ENCODE results near the gene TBC1D1.
A peak's percentile ranks its signal among the peaks of the same experiment; 100 is the strongest.

The TBC1D1 gene

GRCh38 chr4:37876156-37876555 is 14.7 kb upstream of the TBC1D1 start:
- peak; percentile 33 for FAIRE-seq
- no peak for DNase-seq (ENCODE audit: insufficient read length, low spot score)
- no peak for TF ChIP-seq POLR2A (IDR thresholded peaks at IDR 0.05; ENCODE audit: low read depth, low read length)

- no peak for FAIRE-seq
Measured at GRCh38 chr4:37879365-37879764, 11.5 kb upstream of the TBC1D1 start.

GRCh38 chr4:37881811-37882210 is 9.1 kb upstream of the TBC1D1 start:
- no peak for FAIRE-seq
- DNase-seq (ENCODE audit: insufficient read length, low spot score) = no peak
- no peak for TF ChIP-seq POLR2A (IDR thresholded peaks at IDR 0.05; ENCODE audit: low read depth, low read length)

More at GRCh38 chr4:37879365-37879764, 11.5 kb upstream of the TBC1D1 start:
- no peak for DNase-seq (ENCODE audit: insufficient read length, low spot score)
- TF ChIP-seq POLR2A (IDR thresholded peaks at IDR 0.05; ENCODE audit: low read depth, low read length) = no peak

- no peak for DNase-seq (ENCODE audit: insufficient read length, low spot score)
- FAIRE-seq = no peak
- no peak for TF ChIP-seq POLR2A (IDR thresholded peaks at IDR 0.05; ENCODE audit: low read depth, low read length)
Measured at GRCh38 chr4:37882665-37883296, 8.1 kb upstream of the TBC1D1 start.

GRCh38 chr4:37884855-37885487 is 5.9 kb upstream of the TBC1D1 start:
- no peak for TF ChIP-seq POLR2A (IDR thresholded peaks at IDR 0.05; ENCODE audit: low read depth, low read length)
- no peak for DNase-seq (ENCODE audit: insufficient read length, low spot score)
- no peak for FAIRE-seq

- DNase-seq (ENCODE audit: insufficient read length, low spot score) (no peak), FAIRE-seq (no peak)
- no peak for TF ChIP-seq POLR2A (IDR thresholded peaks at IDR 0.05; ENCODE audit: low read depth, low read length)
Measured at GRCh38 chr4:37885496-37885895, 5.4 kb upstream of the TBC1D1 start.

- DNase-seq (ENCODE audit: insufficient read length, low spot score) (no peak), FAIRE-seq (no peak)
- TF ChIP-seq POLR2A (IDR thresholded peaks at IDR 0.05; ENCODE audit: low read depth, low read length) = no peak
Measured at GRCh38 chr4:37889849-37890800, 759 bp upstream of the TBC1D1 start.

GRCh38 chr4:37891260-37892159 is 626 bp downstream of the TBC1D1 start:
- no peak for TF ChIP-seq POLR2A (IDR thresholded peaks at IDR 0.05; ENCODE audit: low read depth, low read length)
- FAIRE-seq (no peak), DNase-seq (ENCODE audit: insufficient read length, low spot score) (no peak)

- TF ChIP-seq POLR2A (IDR thresholded peaks at IDR 0.05; ENCODE audit: low read depth, low read length) = no peak
- no peak for FAIRE-seq
- no peak for DNase-seq (ENCODE audit: insufficient read length, low spot score)
Measured at GRCh38 chr4:37892641-37893040, 1.8 kb downstream of the TBC1D1 start.

GRCh38 chr4:37893164-37893563 is 2.3 kb downstream of the TBC1D1 start:
- TF ChIP-seq POLR2A (IDR thresholded peaks at IDR 0.05; ENCODE audit: low read depth, low read length) = no peak
- DNase-seq (ENCODE audit: insufficient read length, low spot score) (no peak), FAIRE-seq (no peak)

GRCh38 chr4:37895271-37895670 is 4.4 kb downstream of the TBC1D1 start:
- no peak for FAIRE-seq
- TF ChIP-seq POLR2A (IDR thresholded peaks at IDR 0.05; ENCODE audit: low read depth, low read length) = no peak

GRCh38 chr4:37896206-37896860 is 5.4 kb downstream of the TBC1D1 start:
- no peak for TF ChIP-seq POLR2A (IDR thresholded peaks at IDR 0.05; ENCODE audit: low read depth, low read length)
- FAIRE-seq = no peak
- no peak for DNase-seq (ENCODE audit: insufficient read length, low spot score)

More at GRCh38 chr4:37895271-37895670, 4.4 kb downstream of the TBC1D1 start:
- DNase-seq (ENCODE audit: insufficient read length, low spot score) = no peak

GRCh38 chr4:37902212-37902611 is 11.3 kb downstream of the TBC1D1 start:
- no peak for DNase-seq (ENCODE audit: insufficient read length, low spot score)
- no peak for TF ChIP-seq POLR2A (IDR thresholded peaks at IDR 0.05; ENCODE audit: low read depth, low read length)
- no peak for FAIRE-seq
